Measurements from ENCODE around the gene ECI2.

Gene ECI2

DNA sequence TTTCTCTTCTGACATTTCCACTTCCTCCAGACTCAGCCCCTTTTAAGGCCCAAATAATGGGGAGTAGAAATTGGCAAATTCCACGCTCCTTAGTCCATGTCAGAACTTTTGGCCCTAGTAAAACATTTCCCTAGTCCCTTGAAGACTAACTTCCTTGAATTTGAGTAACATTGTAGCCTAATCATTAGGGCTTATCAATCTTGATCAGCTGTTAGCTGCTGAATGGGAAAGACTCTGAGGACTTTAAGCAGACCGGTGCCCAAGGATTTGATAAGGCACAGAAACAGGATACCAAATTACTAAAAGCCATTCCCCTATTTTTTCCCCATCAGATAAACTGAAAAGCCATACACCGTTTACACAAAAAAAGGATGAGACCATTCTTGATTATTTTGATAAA is 37.0 kb upstream of the ECI2 start:
- in situ Hi-C loops (cut with HindIII; ENCODE audit: low sequenced_read_pairs), result no loop called here
- H3K4me3 ChIP-seq (ENCODE audit: low read depth, low read length), result no peak overlapping the region
- no peak for DNase-seq (ENCODE audit: low read depth)
- TF ChIP-seq, protein P1, sequence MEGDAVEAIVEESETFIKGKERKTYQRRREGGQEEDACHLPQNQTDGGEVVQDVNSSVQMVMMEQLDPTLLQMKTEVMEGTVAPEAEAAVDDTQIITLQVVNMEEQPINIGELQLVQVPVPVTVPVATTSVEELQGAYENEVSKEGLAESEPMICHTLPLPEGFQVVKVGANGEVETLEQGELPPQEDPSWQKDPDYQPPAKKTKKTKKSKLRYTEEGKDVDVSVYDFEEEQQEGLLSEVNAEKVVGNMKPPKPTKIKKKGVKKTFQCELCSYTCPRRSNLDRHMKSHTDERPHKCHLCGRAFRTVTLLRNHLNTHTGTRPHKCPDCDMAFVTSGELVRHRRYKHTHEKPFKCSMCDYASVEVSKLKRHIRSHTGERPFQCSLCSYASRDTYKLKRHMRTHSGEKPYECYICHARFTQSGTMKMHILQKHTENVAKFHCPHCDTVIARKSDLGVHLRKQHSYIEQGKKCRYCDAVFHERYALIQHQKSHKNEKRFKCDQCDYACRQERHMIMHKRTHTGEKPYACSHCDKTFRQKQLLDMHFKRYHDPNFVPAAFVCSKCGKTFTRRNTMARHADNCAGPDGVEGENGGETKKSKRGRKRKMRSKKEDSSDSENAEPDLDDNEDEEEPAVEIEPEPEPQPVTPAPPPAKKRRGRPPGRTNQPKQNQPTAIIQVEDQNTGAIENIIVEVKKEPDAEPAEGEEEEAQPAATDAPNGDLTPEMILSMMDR (IDR thresholded peaks at IDR 0.05; ENCODE audit: low read depth, low read length, missing control alignments), result no peak

DNA sequence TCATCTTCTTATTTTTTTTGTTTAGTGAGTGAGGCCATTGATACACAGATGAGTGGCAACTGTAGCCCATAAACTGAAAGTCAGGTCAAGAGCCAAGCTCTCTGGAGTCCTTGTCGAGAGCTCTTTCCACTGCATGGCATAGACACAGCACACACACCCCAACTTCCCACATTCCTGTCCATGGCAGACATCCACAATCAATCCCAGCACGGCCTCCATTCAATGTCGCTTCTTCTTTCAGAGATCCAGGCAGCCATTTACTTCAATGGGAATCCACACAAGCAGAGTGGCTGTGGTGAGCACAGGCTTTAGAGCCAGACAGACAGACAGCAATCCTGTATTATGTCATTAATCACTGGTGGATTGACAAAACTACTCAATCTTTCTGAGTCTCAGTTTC is 34.9 kb upstream of the ECI2 start:
- no peak for DNase-seq (ENCODE audit: low read depth)
- H3K4me3 ChIP-seq (ENCODE audit: low read depth, low read length), result no peak overlapping the region
- TF ChIP-seq, protein P1 (IDR thresholded peaks at IDR 0.05; ENCODE audit: low read depth, low read length, missing control alignments), result no peak
- in situ Hi-C loops (cut with HindIII; ENCODE audit: low sequenced_read_pairs), result no loop called here

DNA sequence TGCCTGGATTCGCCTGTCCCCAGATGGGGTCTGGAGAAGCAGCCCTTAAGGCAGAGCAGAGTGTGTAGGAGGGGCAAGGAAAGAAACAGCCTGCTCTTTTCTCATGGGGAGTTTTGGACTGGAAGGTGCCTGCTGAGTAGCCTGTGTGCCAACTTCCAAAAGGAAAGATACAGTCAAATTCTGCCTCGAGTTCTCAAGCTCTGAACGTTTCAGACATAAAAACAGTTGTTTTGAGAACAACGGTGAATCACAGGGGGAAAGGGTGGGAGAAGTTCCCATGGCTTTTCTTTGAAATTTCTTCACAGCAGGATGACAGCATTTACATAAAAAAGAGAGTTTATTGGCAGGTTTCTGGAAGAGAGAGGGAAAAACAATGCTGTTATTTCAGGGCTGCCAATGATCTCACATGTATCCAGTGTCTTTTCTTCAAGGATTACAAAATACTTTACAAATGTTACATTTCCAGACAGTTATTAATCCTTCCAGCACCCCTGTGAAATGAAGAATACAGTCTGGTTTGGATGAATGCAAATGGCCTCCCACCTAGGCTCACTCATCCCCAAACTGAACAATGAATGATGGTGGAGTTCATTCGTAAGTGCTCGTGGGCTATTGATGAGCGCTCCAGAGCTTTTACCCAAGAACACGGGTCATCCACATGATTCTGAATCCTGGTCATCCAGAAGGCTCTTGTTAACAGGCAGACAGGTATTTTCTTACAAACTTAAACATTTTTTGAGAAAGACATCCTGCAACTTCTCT is 33.8 kb upstream of the ECI2 start:
- H3K4me3 ChIP-seq (ENCODE audit: low read depth, low read length), result no peak overlapping the region
- in situ Hi-C loops (cut with HindIII; ENCODE audit: low sequenced_read_pairs), result no loop called here
- DNase-seq (ENCODE audit: low read depth), result peak; percentile 45
- TF ChIP-seq, protein P1 (IDR thresholded peaks at IDR 0.05; ENCODE audit: low read depth, low read length, missing control alignments), result no peak

DNA sequence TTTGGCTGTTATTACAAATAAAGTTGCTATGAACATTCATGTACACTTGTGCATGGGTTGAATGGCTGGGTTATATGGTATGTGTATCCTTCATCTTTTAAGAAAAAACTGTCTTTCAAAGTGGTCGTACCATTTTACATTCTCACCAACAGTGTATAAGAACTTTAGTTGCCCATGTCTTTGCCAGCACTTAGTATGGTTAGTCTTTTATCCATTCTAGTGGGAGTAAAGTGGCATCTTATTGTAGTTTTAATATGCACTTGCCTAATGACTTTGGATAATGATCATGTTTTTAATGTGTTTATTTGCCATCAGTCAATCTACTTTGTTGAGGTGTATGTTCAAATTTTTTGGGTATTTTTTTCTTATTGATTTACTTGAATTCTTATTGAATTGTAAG is 32.5 kb upstream of the ECI2 start:
- TF ChIP-seq, protein P1 (IDR thresholded peaks at IDR 0.05; ENCODE audit: low read depth, low read length, missing control alignments), result no peak
- no peak overlapping the region for H3K4me3 ChIP-seq (ENCODE audit: low read depth, low read length)
- DNase-seq (ENCODE audit: low read depth), result no peak
- in situ Hi-C loops (cut with HindIII; ENCODE audit: low sequenced_read_pairs), result no loop called here

DNA sequence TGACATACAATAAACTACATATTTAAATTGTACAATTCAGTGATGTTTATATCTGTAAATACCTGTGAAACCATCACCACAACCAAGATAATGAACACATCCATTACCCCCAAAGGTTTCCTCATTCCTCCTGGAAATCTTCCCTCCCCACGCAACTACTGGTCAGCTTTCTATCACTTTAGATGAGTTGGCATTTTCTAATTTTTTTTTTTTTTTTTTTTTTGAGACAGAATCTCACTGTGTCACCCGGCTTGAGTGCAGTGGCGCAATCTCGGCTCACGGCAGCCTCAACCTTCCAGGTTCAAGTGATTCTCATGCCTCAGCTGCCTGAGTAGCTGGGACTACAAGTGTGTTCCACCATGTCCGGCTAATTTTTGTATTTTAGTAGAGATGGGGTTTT is 31.7 kb upstream of the ECI2 start:
- no peak for DNase-seq (ENCODE audit: low read depth)
- H3K4me3 ChIP-seq (ENCODE audit: low read depth, low read length), result no peak overlapping the region
- in situ Hi-C loops (cut with HindIII; ENCODE audit: low sequenced_read_pairs), result no loop called here
- TF ChIP-seq, protein P1 (IDR thresholded peaks at IDR 0.05; ENCODE audit: low read depth, low read length, missing control alignments), result no peak

DNA sequence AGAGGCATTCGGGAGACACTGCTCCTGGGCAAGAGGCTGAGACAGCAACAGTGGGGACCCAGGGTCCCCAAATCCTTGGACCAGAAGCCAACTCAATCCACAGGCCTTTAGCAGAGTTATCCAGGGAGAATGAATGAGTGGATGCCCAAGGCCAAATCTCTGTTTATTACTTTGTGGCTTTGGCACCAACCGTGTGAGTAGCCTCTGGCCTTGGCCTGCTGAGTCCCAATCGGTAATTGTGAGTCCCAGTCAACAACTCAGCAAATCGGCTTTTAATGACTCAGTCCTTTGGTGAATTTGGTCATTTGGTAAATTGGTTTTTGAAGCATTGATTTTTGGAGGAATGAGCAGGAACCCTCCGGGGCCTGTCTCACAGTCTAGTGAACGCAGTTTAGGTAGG is 29.1 kb upstream of the ECI2 start:
- TF ChIP-seq, protein P1 (IDR thresholded peaks at IDR 0.05; ENCODE audit: low read depth, low read length, missing control alignments), result no peak
- in situ Hi-C loops (cut with HindIII; ENCODE audit: low sequenced_read_pairs), result no loop called here
- DNase-seq (ENCODE audit: low read depth), result no peak
- H3K4me3 ChIP-seq (ENCODE audit: low read depth, low read length), result no peak overlapping the region
